NB4 (cell line): Measurements from ENCODE around the gene FAM177B.

Experiments used
- MYC ChIP-seq: IDR thresholded peaks from 2 replicates; pipeline ENCODE4 v1.6.1; 2011; ENCODE audit warnings: low read depth, low read length
- POLR2A ChIP-seq: IDR thresholded peaks from 2 replicates; pipeline ENCODE4 v1.6.1; 2011; ENCODE audit warnings: mild to moderate bottlenecking; ENCODE audit not compliant: insufficient read length; ENCODE audit errors: extremely low read depth
- TF ChIP-seq, protein P1 (sequence below): IDR thresholded peaks from one replicate; pipeline ENCODE4 v1.5.1; 2012; ENCODE audit warnings: low read depth, low read length
- TF ChIP-seq, protein P2 (sequence below): IDR thresholded peaks from 2 replicates; pipeline ENCODE4 v1.6.1; 2011; ENCODE audit warnings: low read depth, low read length

DNA sequence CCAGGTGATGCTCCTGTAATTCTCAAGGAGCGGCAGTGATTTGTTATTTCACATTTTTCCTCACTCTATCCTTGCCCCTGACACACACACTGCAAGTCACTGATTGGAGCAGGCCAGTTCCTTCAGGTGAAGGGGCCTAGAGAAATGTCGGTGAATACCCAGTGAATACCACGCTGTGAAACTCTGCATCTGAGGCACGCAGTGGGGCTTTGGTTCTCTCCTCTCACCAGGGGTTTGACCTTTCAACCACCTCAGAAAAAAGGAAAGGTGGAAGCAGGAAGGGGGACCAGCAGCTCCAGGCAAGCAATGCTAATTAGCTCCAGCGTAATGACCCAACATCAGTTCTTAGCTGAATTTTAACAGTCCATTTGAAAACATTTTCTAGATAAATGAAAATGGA lies 532 bp upstream of the FAM177B start:
- TF ChIP-seq, protein P1, sequence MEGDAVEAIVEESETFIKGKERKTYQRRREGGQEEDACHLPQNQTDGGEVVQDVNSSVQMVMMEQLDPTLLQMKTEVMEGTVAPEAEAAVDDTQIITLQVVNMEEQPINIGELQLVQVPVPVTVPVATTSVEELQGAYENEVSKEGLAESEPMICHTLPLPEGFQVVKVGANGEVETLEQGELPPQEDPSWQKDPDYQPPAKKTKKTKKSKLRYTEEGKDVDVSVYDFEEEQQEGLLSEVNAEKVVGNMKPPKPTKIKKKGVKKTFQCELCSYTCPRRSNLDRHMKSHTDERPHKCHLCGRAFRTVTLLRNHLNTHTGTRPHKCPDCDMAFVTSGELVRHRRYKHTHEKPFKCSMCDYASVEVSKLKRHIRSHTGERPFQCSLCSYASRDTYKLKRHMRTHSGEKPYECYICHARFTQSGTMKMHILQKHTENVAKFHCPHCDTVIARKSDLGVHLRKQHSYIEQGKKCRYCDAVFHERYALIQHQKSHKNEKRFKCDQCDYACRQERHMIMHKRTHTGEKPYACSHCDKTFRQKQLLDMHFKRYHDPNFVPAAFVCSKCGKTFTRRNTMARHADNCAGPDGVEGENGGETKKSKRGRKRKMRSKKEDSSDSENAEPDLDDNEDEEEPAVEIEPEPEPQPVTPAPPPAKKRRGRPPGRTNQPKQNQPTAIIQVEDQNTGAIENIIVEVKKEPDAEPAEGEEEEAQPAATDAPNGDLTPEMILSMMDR, result no peak
- TF ChIP-seq POLR2A (no peak), MYC (no peak)
- TF ChIP-seq, protein P2, sequence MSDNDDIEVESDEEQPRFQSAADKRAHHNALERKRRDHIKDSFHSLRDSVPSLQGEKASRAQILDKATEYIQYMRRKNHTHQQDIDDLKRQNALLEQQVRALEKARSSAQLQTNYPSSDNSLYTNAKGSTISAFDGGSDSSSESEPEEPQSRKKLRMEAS, result no peak
